KBM-7 (cell line): ENCODE results near the gene YES1.

ENCODE experiments used
- DNase-seq: peaks from one replicate; pipeline ENCODE4 v3.0.0-alpha.2; 2015
- in situ Hi-C: fragments of 300-500 bp; cut with MboI; formaldehyde crosslinking; loops from 2 replicates; pipeline ENCODE4 v1.14.3; 2020; ENCODE audit warnings: low sequenced_read_pairs, low pct_unique_long_range_greater_than_20kb, mixed read lengths

YES1 gene

GRCh38 chr18:675307-675706, 136.7 kb downstream of the YES1 start:
- DNase-seq = no peak
- in situ Hi-C loops = no loop called here

GRCh38 chr18:673769-674168, 138.3 kb downstream of the YES1 start:
- in situ Hi-C loops = no loop called here
- DNase-seq = no peak

- no peak for DNase-seq
- in situ Hi-C loops = no loop called here
These were observed 138.7 kb downstream of the YES1 start for GRCh38 chr18:673317-673716.
